ENCODE results near the gene CPZ. TPM values are rescaled to one million over a fixed set of nuclear protein-coding genes. Genes with fewer than 3 reads are reported as not detected.

Gene CPZ
- total RNA-seq, 1 experiment from 2014 or later, result 26.9 TPM

GRCh38 chr4:8647626-8648025, 55.1 kb downstream of the CPZ start (continued):
- no peak for TF ChIP-seq MXD4 (CRISPR knock-in tag; IDR thresholded peaks at IDR 0.05; ENCODE audit: borderline replicate concordance)

- peaks cover 5% of the 10 kb centered on the region; the same call in 1 of the 2 replicates for H3K4me1 Mint-ChIP-seq
- ChIA-PET CTCF (interaction anchor here (0.6 kb wide), 1 partner anchor 30 kb away, joined by 3 read pairs; no protein-coding TSS in a partner anchor), POLR2A (no interaction called here)
- no peaks in the 10 kb centered on the region for H3K27me3 Mint-ChIP-seq (ENCODE audit: low read depth)
- ATAC-seq, result no peak
- TF ChIP-seq NR1H2 (CRISPR knock-in tag; IDR thresholded peaks at IDR 0.05), result no peak
- no peaks in the 10 kb centered on the region for H3K9me3 Mint-ChIP-seq
- no peaks in the 10 kb centered on the region for H3K36me3 Mint-ChIP-seq
- H3K27ac Mint-ChIP-seq, result no peak overlapping the region
- DNase-seq (ENCODE audit: low spot score), result no peak
- H3K4me3 Mint-ChIP-seq, result no peak overlapping the region
These were observed 55.7 kb downstream of the CPZ start for GRCh38 chr4:8648296-8648695.

- no peak for TF ChIP-seq ZNF219 (CRISPR knock-in tag; IDR thresholded peaks at IDR 0.05; ENCODE audit: borderline replicate concordance)
- TF ChIP-seq CTCF (IDR thresholded peaks at IDR 0.05), result no peak
- TF ChIP-seq ARID4B (CRISPR knock-in tag; IDR thresholded peaks at IDR 0.05; ENCODE audit: borderline replicate concordance), result no peak
- no peak for TF ChIP-seq STAT6 (CRISPR knock-in tag; conservative IDR thresholded peaks at IDR 0.05; ENCODE audit: low read depth)
- TF ChIP-seq ZMAT4 (CRISPR knock-in tag; IDR thresholded peaks at IDR 0.05), result no peak
- TF ChIP-seq RORB (CRISPR knock-in tag; IDR thresholded peaks at IDR 0.05), result no peak
- TF ChIP-seq FOXK1 (CRISPR knock-in tag; IDR thresholded peaks at IDR 0.05), result no peak
- no peak for TF ChIP-seq IRF2 (CRISPR knock-in tag; IDR thresholded peaks at IDR 0.05; ENCODE audit: borderline replicate concordance, low read depth)
- no peak for TF ChIP-seq NR2C2 (CRISPR knock-in tag; IDR thresholded peaks at IDR 0.05)
- TF ChIP-seq MYBL2 (CRISPR knock-in tag; IDR thresholded peaks at IDR 0.05), result no peak
- no peak for TF ChIP-seq NFE2L1 (CRISPR knock-in tag; IDR thresholded peaks at IDR 0.05)
- no peak for TF ChIP-seq TCF7 (CRISPR knock-in tag; IDR thresholded peaks at IDR 0.05; ENCODE audit: low read depth)
- no peak for TF ChIP-seq ATF3 (CRISPR knock-in tag; conservative IDR thresholded peaks at IDR 0.05)
- no peak for TF ChIP-seq ZNF281 (CRISPR knock-in tag; IDR thresholded peaks at IDR 0.05)
- no peak for TF ChIP-seq TP53 (CRISPR knock-in tag; IDR thresholded peaks at IDR 0.05)
- TF ChIP-seq ZSCAN18 (CRISPR knock-in tag; IDR thresholded peaks at IDR 0.05), result no peak
- no peak for DNase-seq (ENCODE audit: low spot score)
- Mint-ChIP-seq H3K4me1 (peaks cover 7% of the 10 kb centered on the region; the same call in 1 of the 2 replicates), H3K27me3 (ENCODE audit: low read depth) (no peaks in the 10 kb centered on the region), H3K27ac (no peak overlapping the region), H3K36me3 (no peaks in the 10 kb centered on the region), H3K9me3 (0 out of 2 replicates have a peak, but pooled peaks cover under 1% of the 10 kb centered on the region), H3K4me3 (no peak overlapping the region)
- CTCF ChIA-PET, result interaction anchor here (0.6 kb wide), 1 partner anchor 29 kb away, joined by 3 read pairs; no protein-coding TSS in a partner anchor
- ATAC-seq, result no peak
- POLR2A ChIA-PET, result no interaction called here
These were observed 56.5 kb downstream of the CPZ start for GRCh38 chr4:8648816-8649630.
